CD4-positive, alpha-beta memory T cell (primary cell): ENCODE results near the gene TOLLIP. TPM values are rescaled to one million over a fixed set of nuclear protein-coding genes. Genes with fewer than 3 reads are reported as not detected.

Source experiments
- microRNA-seq: library from miRNA; unstranded; fragments of <30 nt; microRNA quantifications from one replicate; pipeline ENCODE4 v1.2.0, GENCODE V29; 2021; ENCODE audit warnings: borderline replicate concordance, borderline number of aligned reads, borderline microRNAs expressed, mixed read lengths
- polyA plus RNA-seq, 2 donors: library from polyadenylated mRNA; unstranded; fragments of 300-500 nt; fragmentation: Illumina TruSeq; gene quantifications; one replicate each; pipeline ENCODE4 v1.2.3, GENCODE V29; 2021
- total RNA-seq, 2 experiments: library from RNA; stranded (reverse); gene quantifications; one replicate each; pipeline ENCODE4 v1.2.3, GENCODE V29; 2021

Gene TOLLIP
- total and polyA plus RNA-seq, 4 experiments from 2014 or later = 29.8 to 51.4 (median 41.7) TPM

Small RNA genes lying within 50 kb of the gene (microRNA-seq; reads per million reads assigned to microRNA genes)
- gene MIR6744 = not detected

Other genes with a start within 250 kb of the TOLLIP start
- not detected for gene MUC2, start 234.8 kb downstream of the TOLLIP start, total RNA-seq
- not detected for gene MUC2, start 234.8 kb downstream of the TOLLIP start, polyA plus RNA-seq
- gene MUC5AC, start 151.7 kb downstream of the TOLLIP start, total RNA-seq = not detected
- not detected for gene MUC5AC, start 151.7 kb downstream of the TOLLIP start, polyA plus RNA-seq
- gene MUC5B, start 86.6 kb downstream of the TOLLIP start, total RNA-seq = not detected
- not detected for gene MUC5B, start 86.6 kb downstream of the TOLLIP start, polyA plus RNA-seq
- gene BRSK2, start 80.3 kb upstream of the TOLLIP start, total RNA-seq = under 1 TPM; 0.35 to 0.47 TPM
- gene BRSK2, start 80.3 kb upstream of the TOLLIP start, polyA plus RNA-seq = under 1 TPM; 0.18 to 0.30 TPM
- 10 to 100 TPM; 73.1 to 74.1 TPM for gene MOB2, start 177.1 kb upstream of the TOLLIP start, total RNA-seq
- gene MOB2, start 177.1 kb upstream of the TOLLIP start, polyA plus RNA-seq = 10 to 100 TPM; 48.8 to 67.0 TPM